HEK293 (cell line): ENCODE data around the gene MZT2B.
A peak's percentile ranks its signal among the peaks of the same experiment; 100 is the strongest.

Source experiments
- BCL11B ChIP-seq: fragments of 450-650 bp; formaldehyde crosslinking; IDR thresholded peaks from 2 replicates; pipeline ENCODE4 v1.5.1; 2016; ENCODE audit warnings: low read depth, missing biosample characterization, missing genetic modification characterization
- EGR2 ChIP-seq: fragments of 450-650 bp; formaldehyde crosslinking; IDR thresholded peaks from 2 replicates; pipeline ENCODE4 v1.5.1; 2016; ENCODE audit warnings: low read depth, missing biosample characterization, missing genetic modification characterization
- KLF1 ChIP-seq: fragments of 450-650 bp; formaldehyde crosslinking; IDR thresholded peaks from 2 replicates; pipeline ENCODE4 v1.5.1; 2016; ENCODE audit warnings: missing biosample characterization, missing genetic modification characterization
- KLF10 ChIP-seq: fragments of 450-650 bp; IDR thresholded peaks from 2 replicates; pipeline ENCODE4 v1.5.1; 2018; ENCODE audit warnings: missing biosample characterization, mild to moderate bottlenecking, missing genetic modification characterization
- KLF16 ChIP-seq: fragments of 450-650 bp; formaldehyde crosslinking; IDR thresholded peaks from 2 replicates; pipeline ENCODE4 v1.5.1; 2017; ENCODE audit warnings: missing biosample characterization, missing genetic modification characterization
- PBX3 ChIP-seq: sonication (generic); formaldehyde crosslinking; IDR thresholded peaks from 2 replicates; pipeline ENCODE4 v1.8.1; 2022; ENCODE audit warnings: mild to moderate bottlenecking, moderate library complexity, missing genetic modification reagents
- REPIN1 ChIP-seq: fragments of 450-650 bp; formaldehyde crosslinking; IDR thresholded peaks from 2 replicates; pipeline ENCODE4 v1.5.1; 2017; ENCODE audit warnings: missing biosample characterization, missing genetic modification characterization, low read depth
- REST ChIP-seq: fragments of 450-650 bp; formaldehyde crosslinking; IDR thresholded peaks from 2 replicates; pipeline ENCODE4 v1.5.1; 2016; ENCODE audit warnings: missing biosample characterization, missing genetic modification characterization
- SP2 ChIP-seq: fragments of 450-650 bp; formaldehyde crosslinking; IDR thresholded peaks from 2 replicates; pipeline ENCODE4 v1.5.1; 2016; ENCODE audit warnings: missing biosample characterization, missing genetic modification characterization
- SP3 ChIP-seq: fragments of 450-650 bp; formaldehyde crosslinking; IDR thresholded peaks from 2 replicates; pipeline ENCODE4 v1.5.1; 2016; ENCODE audit warnings: missing biosample characterization, missing genetic modification characterization
- ZBTB26 ChIP-seq: fragments of 450-650 bp; formaldehyde crosslinking; optimal IDR thresholded peaks from 2 replicates; pipeline ENCODE3; 2016; ENCODE audit warnings: missing biosample characterization, mild to moderate bottlenecking, missing genetic modification characterization
- ZBTB6 ChIP-seq: fragments of 450-650 bp; formaldehyde crosslinking; IDR thresholded peaks from 2 replicates; pipeline ENCODE4 v1.5.1; 2017; ENCODE audit warnings: missing biosample characterization, missing genetic modification characterization
- ZNF148 ChIP-seq: fragments of 450-650 bp; formaldehyde crosslinking; IDR thresholded peaks from 2 replicates; pipeline ENCODE4 v1.5.0; 2017; ENCODE audit warnings: missing biosample characterization, missing genetic modification characterization, borderline replicate concordance
- ZNF174 ChIP-seq: fragments of 450-650 bp; formaldehyde crosslinking; IDR thresholded peaks from 2 replicates; pipeline ENCODE4 v1.5.0; 2017; ENCODE audit warnings: missing biosample characterization, mild to moderate bottlenecking, missing genetic modification characterization
- ZNF24 ChIP-seq: fragments of 450-650 bp; formaldehyde crosslinking; IDR thresholded peaks from 2 replicates; pipeline ENCODE4 v1.5.1; 2016; ENCODE audit warnings: missing biosample characterization, missing genetic modification characterization
- ZNF280C ChIP-seq: fragments of 450-650 bp; formaldehyde crosslinking; IDR thresholded peaks from 2 replicates; pipeline ENCODE4 v1.5.1; 2016; ENCODE audit warnings: missing biosample characterization, missing genetic modification characterization
- ZNF394 ChIP-seq: fragments of 450-650 bp; formaldehyde crosslinking; IDR thresholded peaks from 2 replicates; pipeline ENCODE4 v1.5.1; 2016; ENCODE audit warnings: missing biosample characterization, missing genetic modification characterization, mild to moderate bottlenecking, moderate library complexity, borderline replicate concordance
- ZNF529 ChIP-seq: fragments of 450-650 bp; formaldehyde crosslinking; IDR thresholded peaks from 2 replicates; pipeline ENCODE4 v1.5.1; 2017; ENCODE audit warnings: missing genetic modification characterization, missing biosample characterization; ENCODE audit not compliant: insufficient replicate concordance
- ZNF544 ChIP-seq: fragments of 450-650 bp; formaldehyde crosslinking; IDR thresholded peaks from 2 replicates; pipeline ENCODE4 v1.5.0; 2017; ENCODE audit warnings: missing biosample characterization, missing genetic modification characterization
- ZNF692 ChIP-seq: fragments of 450-650 bp; formaldehyde crosslinking; IDR thresholded peaks from 2 replicates; pipeline ENCODE4 v1.5.1; 2016; ENCODE audit warnings: missing biosample characterization, missing genetic modification characterization
- ZNF776 ChIP-seq: fragments of 450-650 bp; formaldehyde crosslinking; IDR thresholded peaks from 2 replicates; pipeline ENCODE4 v1.5.0; 2017; ENCODE audit warnings: missing biosample characterization, missing genetic modification characterization, borderline replicate concordance
- ZNF785 ChIP-seq: fragments of 450-650 bp; formaldehyde crosslinking; IDR thresholded peaks from 2 replicates; pipeline ENCODE4 v1.5.1; 2016; ENCODE audit warnings: missing biosample characterization, missing genetic modification characterization
- ZNF792 ChIP-seq: fragments of 450-650 bp; formaldehyde crosslinking; IDR thresholded peaks from 2 replicates; pipeline ENCODE4 v1.5.1; 2016; ENCODE audit warnings: missing biosample characterization, missing genetic modification characterization
- ZNF837 ChIP-seq: fragments of 450-650 bp; formaldehyde crosslinking; IDR thresholded peaks from 2 replicates; pipeline ENCODE4 v1.5.1; 2016; ENCODE audit warnings: missing biosample characterization, missing genetic modification characterization
- ZNF843 ChIP-seq: fragments of 450-650 bp; formaldehyde crosslinking; IDR thresholded peaks from 2 replicates; pipeline ENCODE4 v1.5.1; 2016; ENCODE audit warnings: missing biosample characterization, missing genetic modification characterization

Gene MZT2B

GRCh38 chr2:130181325-130181879 lies 660 bp upstream of the MZT2B start, which contains the start of gene SMPD4 (continued):
- TF ChIP-seq ZNF692 (tag by site-specific recombination) (no peak), SP2 (tag by site-specific recombination) (peak; percentile 74), ZNF148 (no peak), ZNF792 (tag by site-specific recombination) (no peak), ZNF843 (tag by site-specific recombination) (no peak), REPIN1 (tag by site-specific recombination) (no peak), ZNF24 (tag by site-specific recombination) (no peak), ZNF174 (tag by site-specific recombination) (no peak), ZBTB26 (peak; percentile 69), ZNF394 (peak; percentile 28; the same call in 1 of the 2 replicates), REST (tag by site-specific recombination) (no peak), ZBTB6 (tag by site-specific recombination) (no peak), EGR2 (tag by site-specific recombination) (peak; percentile 7; the same call in 1 of the 2 replicates), KLF16 (tag by site-specific recombination) (0 out of 2 replicates have a peak, but pooled peaks have one; percentile 51), ZNF280C (tag by site-specific recombination) (no peak), KLF1 (tag by site-specific recombination) (peak; percentile 76), ZNF785 (tag by site-specific recombination) (no peak), ZNF837 (tag by site-specific recombination) (no peak), ZNF529 (no peak), KLF10 (peak; percentile 29; the same call in 1 of the 2 replicates), ZNF776 (tag by site-specific recombination) (no peak), SP3 (tag by site-specific recombination) (peak; percentile 77), BCL11B (no peak), PBX3 (peak; percentile 79), ZNF544 (tag by site-specific recombination) (no peak)
